Sigmoid colon (tissue), 7 donors: ENCODE measurements around the gene IPO8. TPM values are rescaled to one million over a fixed set of nuclear protein-coding genes. Genes with fewer than 3 reads are reported as not detected.

Source experiments
- DNase-seq: peaks from one replicate; pipeline ENCODE4 v3.0.0-alpha.2; 2019
- H3K27ac ChIP-seq, 4 donors: fragments of 200-600 bp; sonication (generic); one replicate each; pipeline ENCODE4 v1.5.1; 2016 to 2019; ENCODE audit warnings: mild to moderate bottlenecking in 1 of 4
- H3K27me3 ChIP-seq, 3 donors: fragments of 200-600 bp; sonication (generic); one replicate each; pipeline ENCODE4 v1.5.1; 2019; ENCODE audit warnings: mild to moderate bottlenecking in 1 of 3
- H3K36me3 ChIP-seq, 4 donors: fragments of 200-600 bp; sonication (generic); one replicate each; pipeline ENCODE4 v1.5.1; 2016 to 2019
- H3K4me1 ChIP-seq, 4 donors: fragments of 200-600 bp; sonication (generic); one replicate each; pipeline ENCODE4 v1.5.1; 2017 to 2019
- H3K4me3 ChIP-seq, 4 donors: fragments of 200-600 bp; sonication (generic); one replicate each; pipeline ENCODE4 v1.5.1; 2017 to 2019; ENCODE audit warnings: mild to moderate bottlenecking in 2 of 4, moderate library complexity in 1 of 4
- H3K9me3 ChIP-seq, 4 donors: fragments of 200-600 bp in 3 of 4; sonication (generic) in 3 of 4; one replicate each; pipeline versions ENCODE4 v1.5.1 to v1.6.1; 2013 to 2019
- EP300 ChIP-seq, 4 donors: sonication (generic); formaldehyde crosslinking; IDR thresholded peaks; one replicate each; pipeline ENCODE4 v1.6.1; 2017; ENCODE audit warnings: antibody characterized with exemption in 4 of 4
- POLR2A ChIP-seq, 2 donors: fragments of 450-650 bp; IDR thresholded peaks; one replicate each; pipeline ENCODE4 v1.6.1; 2016; ENCODE audit warnings: antibody characterized with exemption in 2 of 2, mild to moderate bottlenecking in 2 of 2, moderate library complexity in 2 of 2
- POLR2AphosphoS5 ChIP-seq, 4 donors: sonication (generic); formaldehyde crosslinking; IDR thresholded peaks; one replicate each; pipeline ENCODE4 v1.6.1; 2017; ENCODE audit warnings: antibody characterized with exemption in 4 of 4
- WGBS, 2 donors: extraction: QIAGEN DNeasy Blood & Tissue Kit; methylation state at CpG; one replicate each; pipeline ENCODE4 v1.1.7; 2013; 5-methylcytosine and 5-hydroxymethylcytosine counted together
- intact Hi-C: fragments of 100-400 bp; cut with DNase I; formaldehyde crosslinking; loops from one replicate; pipeline ENCODE4 v1.15.1; 2023
- polyA plus RNA-seq, 3 donors: library from polyadenylated mRNA; stranded (reverse); fragments of 200-250 nt; gene quantifications; one replicate each; pipeline ENCODE4 v1.2.3, GENCODE V29; 2013
- total RNA-seq, 4 donors: library from RNA; depleted of rRNA; stranded (reverse); fragments of >200 nt; gene quantifications; one replicate each; pipeline ENCODE4 v1.1.0, GENCODE V29; 2016
- TF ChIP-seq, protein P1 (sequence below), 4 experiments: fragments of 450-650 bp in 3 of 4; fragments of 200-600 bp in 1 of 4; IDR thresholded peaks; one replicate each; pipeline ENCODE4 v1.5.1; 2016 to 2019; ENCODE audit warnings: antibody characterized with exemption in 4 of 4, mild to moderate bottlenecking in 3 of 4, moderate library complexity in 2 of 4
- donor health status: healthy with polysubstance abuse.
- donor health status: Bipolar disorder and iron deficiency.
- donor health status: healthy.

Gene IPO8
- total and polyA plus RNA-seq, 7 donors, result 20.1 to 61.2 (median 32.8) TPM

DNA sequence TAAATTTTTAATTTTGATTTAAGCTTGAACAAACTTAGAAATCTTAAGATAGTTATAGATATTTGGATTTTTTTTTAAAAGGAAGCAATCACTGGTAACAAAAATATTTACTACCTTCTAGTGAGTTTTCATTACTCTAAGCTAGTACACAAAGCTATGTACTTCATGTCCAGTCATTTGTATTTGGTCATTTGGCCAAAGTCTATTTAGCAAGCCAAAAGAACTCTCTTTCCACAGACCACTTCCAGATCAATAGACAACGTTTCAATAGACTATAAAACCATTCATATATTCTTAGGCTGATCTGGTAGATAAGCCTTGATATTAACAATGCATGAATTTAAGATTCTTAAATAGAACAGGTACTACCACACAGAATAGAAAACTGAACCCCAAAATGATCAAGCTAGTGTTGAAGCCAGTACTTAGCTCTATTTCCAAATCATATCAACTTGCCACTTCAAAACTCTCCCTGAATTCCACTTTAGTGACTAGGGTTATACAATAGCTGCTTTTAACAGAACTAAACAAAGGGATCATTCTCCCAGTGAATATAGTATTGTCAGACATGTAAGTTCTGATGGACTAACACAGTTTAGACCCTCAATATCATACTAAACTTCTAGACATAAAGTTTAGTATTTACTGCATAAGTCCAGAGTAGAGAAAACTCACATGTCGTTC, 37.4 kb upstream of the IPO8 start:
- Histone ChIP-seq H3K4me3 (no peak overlapping the region), H3K36me3 (peaks cover 0 to 46% (median 0%) of the 10 kb centered on the region in 4 donors), H3K27me3 (no peaks in the 10 kb centered on the region), H3K9me3 (no peaks in the 10 kb centered on the region), H3K4me1 (no peaks in the 10 kb centered on the region), H3K27ac (no peak overlapping the region)
- intact Hi-C loops, result no loop called here
- TF ChIP-seq EP300 (IDR thresholded peaks at IDR 0.05) (no peak), POLR2A (IDR thresholded peaks at IDR 0.05) (no peak), POLR2AphosphoS5 (IDR thresholded peaks at IDR 0.05) (no peak)
- TF ChIP-seq, protein P1, sequence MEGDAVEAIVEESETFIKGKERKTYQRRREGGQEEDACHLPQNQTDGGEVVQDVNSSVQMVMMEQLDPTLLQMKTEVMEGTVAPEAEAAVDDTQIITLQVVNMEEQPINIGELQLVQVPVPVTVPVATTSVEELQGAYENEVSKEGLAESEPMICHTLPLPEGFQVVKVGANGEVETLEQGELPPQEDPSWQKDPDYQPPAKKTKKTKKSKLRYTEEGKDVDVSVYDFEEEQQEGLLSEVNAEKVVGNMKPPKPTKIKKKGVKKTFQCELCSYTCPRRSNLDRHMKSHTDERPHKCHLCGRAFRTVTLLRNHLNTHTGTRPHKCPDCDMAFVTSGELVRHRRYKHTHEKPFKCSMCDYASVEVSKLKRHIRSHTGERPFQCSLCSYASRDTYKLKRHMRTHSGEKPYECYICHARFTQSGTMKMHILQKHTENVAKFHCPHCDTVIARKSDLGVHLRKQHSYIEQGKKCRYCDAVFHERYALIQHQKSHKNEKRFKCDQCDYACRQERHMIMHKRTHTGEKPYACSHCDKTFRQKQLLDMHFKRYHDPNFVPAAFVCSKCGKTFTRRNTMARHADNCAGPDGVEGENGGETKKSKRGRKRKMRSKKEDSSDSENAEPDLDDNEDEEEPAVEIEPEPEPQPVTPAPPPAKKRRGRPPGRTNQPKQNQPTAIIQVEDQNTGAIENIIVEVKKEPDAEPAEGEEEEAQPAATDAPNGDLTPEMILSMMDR (IDR thresholded peaks at IDR 0.05), result no peak
- no peak for DNase-seq
- 79 to 90% methylated on average over 2 of the region's 2 CpGs for WGBS, 2 donors

DNA sequence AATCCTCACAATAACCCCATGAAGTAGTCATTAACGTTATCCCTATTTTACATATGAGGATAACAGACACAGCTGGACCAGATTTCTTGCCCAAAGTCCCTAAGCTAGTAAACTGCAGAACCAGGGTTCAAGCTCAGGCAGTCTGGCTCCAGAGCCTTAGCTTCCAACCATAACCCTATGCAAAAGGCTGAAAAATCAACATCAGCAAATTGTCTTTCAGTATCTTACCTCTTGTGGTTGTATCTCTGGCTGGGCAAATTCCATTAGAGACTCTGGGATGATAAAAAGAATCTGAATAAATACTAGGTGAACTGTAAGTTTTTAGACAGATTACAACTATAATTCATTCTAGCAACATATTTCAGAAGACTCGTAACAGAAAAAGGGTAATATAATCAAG, 34.3 kb upstream of the IPO8 start:
- WGBS, 2 donors, result 92 to 93% methylated on average over 2 of the region's 2 CpGs
- no peaks in the 10 kb centered on the region for H3K9me3 ChIP-seq
- H3K27me3 ChIP-seq, result no peaks in the 10 kb centered on the region
- H3K36me3 ChIP-seq, result peaks cover 0 to 52% (median 0%) of the 10 kb centered on the region in 4 donors
- intact Hi-C loops, result no loop called here
- TF ChIP-seq, protein P1 (IDR thresholded peaks at IDR 0.05), result no peak
- no peak for TF ChIP-seq POLR2A (IDR thresholded peaks at IDR 0.05)
- no peak for TF ChIP-seq POLR2AphosphoS5 (IDR thresholded peaks at IDR 0.05)
- no peak for TF ChIP-seq EP300 (IDR thresholded peaks at IDR 0.05)
- no peak overlapping the region for H3K27ac ChIP-seq
- peaks cover 0 to 11% (median 3%) of the 10 kb centered on the region in 4 donors for H3K4me1 ChIP-seq
- no peak for DNase-seq
- H3K4me3 ChIP-seq, result no peak overlapping the region

DNA sequence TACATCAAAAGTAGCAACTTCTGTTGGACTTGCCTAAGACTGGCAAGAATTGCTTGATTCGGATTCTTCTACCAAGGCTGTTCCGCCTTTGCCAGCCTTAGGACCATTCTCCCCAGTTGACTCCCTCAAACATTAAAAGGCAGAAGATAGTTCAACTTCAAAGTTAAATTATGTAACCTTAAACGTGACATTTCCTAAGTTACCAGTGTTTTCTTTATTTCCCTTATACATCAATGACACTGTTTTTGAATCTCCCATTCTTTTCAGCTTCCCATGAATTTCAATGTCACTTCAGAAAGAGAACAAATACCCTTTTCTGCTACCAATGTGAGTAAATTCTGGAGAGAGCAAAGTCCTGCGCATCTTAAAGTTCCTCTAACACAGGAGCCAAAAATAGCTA, 33.9 kb upstream of the IPO8 start:
- intact Hi-C loops, result no loop called here
- H3K27me3 ChIP-seq, result no peaks in the 10 kb centered on the region
- 94 to 96% methylated on average over 4 of the region's 4 CpGs for WGBS, 2 donors
- peaks cover 0 to 11% (median 3%) of the 10 kb centered on the region in 4 donors for H3K4me1 ChIP-seq
- H3K9me3 ChIP-seq, result no peaks in the 10 kb centered on the region
- peaks cover 0 to 51% (median 0%) of the 10 kb centered on the region in 4 donors for H3K36me3 ChIP-seq
- no peak overlapping the region for H3K27ac ChIP-seq
- DNase-seq, result no peak
- no peak overlapping the region for H3K4me3 ChIP-seq
- no peak for TF ChIP-seq POLR2A (IDR thresholded peaks at IDR 0.05)

- TF ChIP-seq POLR2AphosphoS5 (IDR thresholded peaks at IDR 0.05), result no peak
- TF ChIP-seq POLR2A (IDR thresholded peaks at IDR 0.05), result no peak
- TF ChIP-seq EP300 (IDR thresholded peaks at IDR 0.05), result no peak
- TF ChIP-seq, protein P1 (IDR thresholded peaks at IDR 0.05), result no peak
- H3K4me3 ChIP-seq, result no peak overlapping the region
- intact Hi-C loops, result no loop called here
- no peaks in the 10 kb centered on the region for H3K27me3 ChIP-seq
- H3K27ac ChIP-seq, result no peak overlapping the region
- no peaks in the 10 kb centered on the region for H3K9me3 ChIP-seq
- H3K4me1 ChIP-seq, result peaks cover 0 to 11% (median 3%) of the 10 kb centered on the region in 4 donors
- no peak for DNase-seq
- H3K36me3 ChIP-seq, result peaks cover 0 to 63% (median 1%) of the 10 kb centered on the region in 4 donors
- WGBS, 2 donors, result 96 to 98% methylated on average over 1 of the region's 1 CpG
Measured at GRCh38 chr12:30726647-30727046, 31.0 kb upstream of the IPO8 start.

DNA sequence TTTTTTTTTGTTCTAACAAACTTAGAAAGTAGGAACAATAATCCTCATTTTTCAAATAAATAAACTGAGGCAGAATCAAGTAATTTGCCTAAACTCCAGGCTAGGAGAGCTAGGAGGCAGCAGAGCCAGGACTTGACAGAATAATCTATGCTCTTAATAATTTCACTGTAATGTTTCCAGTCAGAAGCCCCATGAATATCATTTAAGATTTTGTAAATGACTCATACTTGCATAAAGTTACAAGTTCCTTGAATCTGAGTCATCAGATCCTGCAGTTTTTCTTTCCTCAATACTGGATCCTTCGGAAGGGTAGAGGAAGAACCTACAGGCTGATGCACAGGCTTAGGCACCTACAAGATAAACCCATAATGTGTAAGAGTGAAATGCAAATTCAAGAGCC, 30.1 kb upstream of the IPO8 start:
- Histone ChIP-seq H3K9me3 (no peaks in the 10 kb centered on the region), H3K4me3 (no peak overlapping the region), H3K27me3 (no peaks in the 10 kb centered on the region), H3K4me1 (peaks cover 0 to 11% (median 3%) of the 10 kb centered on the region in 4 donors), H3K36me3 (peaks cover 0 to 72% (median 5%) of the 10 kb centered on the region in 4 donors), H3K27ac (no peak overlapping the region)
- WGBS, 2 donors, result 80 to 86% methylated on average over 1 of the region's 1 CpG
- intact Hi-C loops, result no loop called here
- no peak for DNase-seq
- TF ChIP-seq POLR2AphosphoS5 (IDR thresholded peaks at IDR 0.05) (no peak), EP300 (IDR thresholded peaks at IDR 0.05) (no peak), POLR2A (IDR thresholded peaks at IDR 0.05) (no peak)
- TF ChIP-seq, protein P1 (IDR thresholded peaks at IDR 0.05), result no peak
